GM21367 (cell line): Measurements from ENCODE around the gene NNAT.

Experiments
- ATAC-seq: cut with Tn5 transposase; IDR thresholded peaks from one replicate; pipeline ENCODE4 v1.9.1; 2021; ENCODE audit not compliant: unreplicated experiment

Gene NNAT

GRCh38 chr20:37501940-37502339, 19.1 kb upstream of the NNAT start:
- no peak for ATAC-seq

- no peak for ATAC-seq
Measured at GRCh38 chr20:37502654-37503053, 18.4 kb upstream of the NNAT start.

GRCh38 chr20:37503256-37503927, 17.7 kb upstream of the NNAT start:
- no peak for ATAC-seq

GRCh38 chr20:37504404-37505096, 16.5 kb upstream of the NNAT start:
- ATAC-seq: no peak

- ATAC-seq: no peak
Measured at GRCh38 chr20:37505263-37506151, 15.5 kb upstream of the NNAT start.

GRCh38 chr20:37506152-37506725, 14.8 kb upstream of the NNAT start:
- no peak for ATAC-seq

- no peak for ATAC-seq
Measured at GRCh38 chr20:37510226-37510625, 10.8 kb upstream of the NNAT start.

- no peak for ATAC-seq
Measured at GRCh38 chr20:37511610-37512275, 9.3 kb upstream of the NNAT start.

- ATAC-seq: no peak
Measured at GRCh38 chr20:37513779-37514359, 7.2 kb upstream of the NNAT start.

- no peak for ATAC-seq
Measured at GRCh38 chr20:37515876-37516275, 5.2 kb upstream of the NNAT start.

GRCh38 chr20:37516811-37517750, 4.0 kb upstream of the NNAT start:
- ATAC-seq: no peak

GRCh38 chr20:37518059-37518458, 3.0 kb upstream of the NNAT start:
- ATAC-seq: no peak

- no peak for ATAC-seq
Measured at GRCh38 chr20:37518606-37519507, 2.2 kb upstream of the NNAT start.

GRCh38 chr20:37519508-37520418, 1.3 kb upstream of the NNAT start:
- ATAC-seq: no peak

GRCh38 chr20:37520419-37520955, 563 bp upstream of the NNAT start:
- no peak for ATAC-seq

- ATAC-seq: no peak
Measured at GRCh38 chr20:37522260-37523011, 1.4 kb downstream of the NNAT start.
